ENCODE data around the gene SLC22A23.

Gene SLC22A23

GRCh38 chr6:3323696-3324261, 133.1 kb downstream of the SLC22A23 start:
- H3K4me3 ChIP-seq (replicated peaks; ENCODE audit: low read depth, low read length), result no peak overlapping the region
- DNase-seq (ENCODE audit: extremely low read depth, low read depth), result no peak
- TF ChIP-seq, protein P1, sequence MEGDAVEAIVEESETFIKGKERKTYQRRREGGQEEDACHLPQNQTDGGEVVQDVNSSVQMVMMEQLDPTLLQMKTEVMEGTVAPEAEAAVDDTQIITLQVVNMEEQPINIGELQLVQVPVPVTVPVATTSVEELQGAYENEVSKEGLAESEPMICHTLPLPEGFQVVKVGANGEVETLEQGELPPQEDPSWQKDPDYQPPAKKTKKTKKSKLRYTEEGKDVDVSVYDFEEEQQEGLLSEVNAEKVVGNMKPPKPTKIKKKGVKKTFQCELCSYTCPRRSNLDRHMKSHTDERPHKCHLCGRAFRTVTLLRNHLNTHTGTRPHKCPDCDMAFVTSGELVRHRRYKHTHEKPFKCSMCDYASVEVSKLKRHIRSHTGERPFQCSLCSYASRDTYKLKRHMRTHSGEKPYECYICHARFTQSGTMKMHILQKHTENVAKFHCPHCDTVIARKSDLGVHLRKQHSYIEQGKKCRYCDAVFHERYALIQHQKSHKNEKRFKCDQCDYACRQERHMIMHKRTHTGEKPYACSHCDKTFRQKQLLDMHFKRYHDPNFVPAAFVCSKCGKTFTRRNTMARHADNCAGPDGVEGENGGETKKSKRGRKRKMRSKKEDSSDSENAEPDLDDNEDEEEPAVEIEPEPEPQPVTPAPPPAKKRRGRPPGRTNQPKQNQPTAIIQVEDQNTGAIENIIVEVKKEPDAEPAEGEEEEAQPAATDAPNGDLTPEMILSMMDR (IDR thresholded peaks at IDR 0.05; ENCODE audit: low read depth, low read length, missing control alignments), result no peak

GRCh38 chr6:3323148-3323547, 133.7 kb downstream of the SLC22A23 start:
- no peak overlapping the region for H3K4me3 ChIP-seq (replicated peaks; ENCODE audit: low read depth, low read length)
- no peak for DNase-seq (ENCODE audit: extremely low read depth, low read depth)
- TF ChIP-seq, protein P1 (IDR thresholded peaks at IDR 0.05; ENCODE audit: low read depth, low read length, missing control alignments), result no peak

DNA sequence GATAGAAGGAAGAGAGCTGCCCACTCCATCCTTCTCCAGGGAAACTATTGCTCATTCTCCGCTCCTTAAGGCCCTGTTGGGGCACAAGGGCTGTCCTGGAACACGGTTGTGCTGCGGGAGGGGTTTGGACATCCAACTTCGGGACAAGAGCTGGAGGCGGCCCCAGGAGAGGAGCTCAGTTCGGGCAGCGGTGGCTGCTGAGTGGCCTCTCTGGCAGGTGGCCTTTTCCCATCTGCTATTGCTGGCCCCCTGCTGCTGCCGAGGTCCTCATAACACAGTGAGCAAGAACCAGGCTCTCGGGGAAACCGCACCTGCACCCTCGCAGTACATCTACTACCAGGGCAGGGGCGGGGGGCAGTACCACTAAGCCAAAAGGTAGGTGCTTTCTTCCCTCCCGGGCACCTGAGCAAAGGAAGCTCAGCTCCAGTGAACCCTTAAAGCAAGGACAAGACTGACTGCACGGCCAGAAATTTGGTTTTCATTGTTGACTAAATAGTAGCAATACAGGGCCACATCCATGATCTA, 134.4 kb downstream of the SLC22A23 start:
- DNase-seq (ENCODE audit: extremely low read depth, low read depth), result no peak
- H3K4me3 ChIP-seq (replicated peaks; ENCODE audit: low read depth, low read length), result no peak overlapping the region
- TF ChIP-seq, protein P1 (IDR thresholded peaks at IDR 0.05; ENCODE audit: low read depth, low read length, missing control alignments), result no peak

- DNase-seq (ENCODE audit: extremely low read depth, low read depth), result no peak
- H3K4me3 ChIP-seq (replicated peaks; ENCODE audit: low read depth, low read length), result no peak overlapping the region
- TF ChIP-seq, protein P1 (IDR thresholded peaks at IDR 0.05; ENCODE audit: low read depth, low read length, missing control alignments), result no peak
These were observed 135.0 kb downstream of the SLC22A23 start for GRCh38 chr6:3321875-3322274.

- H3K4me3 ChIP-seq (replicated peaks; ENCODE audit: low read depth, low read length), result no peak overlapping the region
- TF ChIP-seq, protein P1 (IDR thresholded peaks at IDR 0.05; ENCODE audit: low read depth, low read length, missing control alignments), result no peak
- DNase-seq (ENCODE audit: extremely low read depth, low read depth), result no peak
These were observed 135.8 kb downstream of the SLC22A23 start for GRCh38 chr6:3321042-3321441.

DNA sequence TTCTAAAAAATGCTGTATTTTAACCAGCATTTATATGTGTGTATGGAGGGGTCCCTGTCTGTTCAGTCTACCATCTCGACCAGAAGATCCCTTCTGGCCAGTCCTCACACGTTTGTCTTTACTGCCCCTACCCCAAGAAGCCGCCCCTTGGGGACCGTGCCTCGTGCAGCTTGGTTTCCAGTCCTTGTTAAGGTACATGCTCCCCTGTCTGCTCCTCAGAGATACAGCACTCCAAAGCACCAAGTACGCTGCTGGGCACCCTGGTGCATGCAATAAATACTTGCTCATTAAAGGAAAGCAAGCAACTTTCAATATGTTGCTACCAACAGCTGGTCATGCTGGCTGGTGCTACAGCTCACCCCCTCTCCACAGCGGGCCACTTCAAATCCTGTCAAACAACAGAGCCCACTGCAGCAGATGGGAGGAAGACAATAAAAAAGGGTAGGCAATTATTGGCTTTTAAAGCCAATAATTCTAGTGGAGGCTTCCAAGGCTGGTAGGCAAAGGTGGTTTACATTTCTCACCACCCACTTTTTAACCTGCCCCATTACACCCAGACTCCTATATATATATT, 136.5 kb downstream of the SLC22A23 start:
- TF ChIP-seq, protein P1 (IDR thresholded peaks at IDR 0.05; ENCODE audit: low read depth, low read length, missing control alignments), result no peak
- no peak for DNase-seq (ENCODE audit: extremely low read depth, low read depth)

More for the DNA sequence above, 136.5 kb downstream of the SLC22A23 start:
- no peak overlapping the region for H3K4me3 ChIP-seq (replicated peaks; ENCODE audit: low read depth, low read length)

Data from HFF-Myc (cell line).